Fibroblast of pulmonary artery (primary cell): ENCODE measurements around the gene ZFYVE27.

Experiments used
- DNase-seq: peaks from one replicate; pipeline ENCODE4 v3.0.0-alpha.2; 2010; ENCODE audit warnings: low read depth
- H3K4me3 ChIP-seq: replicated peaks from 2 replicates; pipeline ENCODE4 v1.5.1; 2011; ENCODE audit warnings: low read depth, mild to moderate bottlenecking, control low read depth, low read length, moderate library complexity
- CTCF ChIP-seq: IDR thresholded peaks from 2 replicates; pipeline ENCODE4 v1.5.1; 2011; ENCODE audit warnings: mild to moderate bottlenecking, control low read depth, low read length, inconsistent platforms; ENCODE audit errors: missing control alignments

ZFYVE27 gene

GRCh38 chr10:97737770-97738265 lies 890 bp downstream of the ZFYVE27 start:
- no peak for DNase-seq
- peak overlapping the region; percentile 98 for H3K4me3 ChIP-seq
- TF ChIP-seq CTCF = no peak

- no peak for TF ChIP-seq CTCF
- H3K4me3 ChIP-seq = peak overlapping the region; percentile 98
- no peak for DNase-seq
Measured at GRCh38 chr10:97738616-97739015, 1.7 kb downstream of the ZFYVE27 start.

- no peak for DNase-seq
- H3K4me3 ChIP-seq = no peak overlapping the region
- TF ChIP-seq CTCF = no peak
Measured at GRCh38 chr10:97740613-97741012, 3.7 kb downstream of the ZFYVE27 start.

- no peak overlapping the region for H3K4me3 ChIP-seq
- no peak for TF ChIP-seq CTCF
- DNase-seq = no peak
Measured at GRCh38 chr10:97743169-97743943, 6.4 kb downstream of the ZFYVE27 start.

GRCh38 chr10:97744405-97745035 lies 7.6 kb downstream of the ZFYVE27 start:
- no peak for TF ChIP-seq CTCF
- H3K4me3 ChIP-seq = no peak overlapping the region
- no peak for DNase-seq

GRCh38 chr10:97747573-97747972 lies 10.6 kb downstream of the ZFYVE27 start:
- DNase-seq = no peak
- no peak overlapping the region for H3K4me3 ChIP-seq
- no peak for TF ChIP-seq CTCF
